Adipocyte (in vitro differentiated cells): Measurements from ENCODE around the gene THSD8.

ENCODE experiments used
- DNase-seq: peaks from one replicate; pipeline ENCODE4 v3.0.0-alpha.2; 2015; ENCODE audit warnings: low read depth
- H3K27me3 ChIP-seq: replicated peaks from 2 replicates; pipeline ENCODE4 v1.7.0; 2013; ENCODE audit warnings: mild to moderate bottlenecking, low read length, moderate library complexity; ENCODE audit not compliant: control insufficient read depth, insufficient read depth
- H3K36me3 ChIP-seq: 2 replicates; pipeline ENCODE4 v1.7.0; 2013; ENCODE audit warnings: low read length, mild to moderate bottlenecking, moderate library complexity; ENCODE audit not compliant: control insufficient read depth, insufficient read depth, severe bottlenecking
- H3K4me1 ChIP-seq: 2 replicates; pipeline ENCODE4 v1.7.0; 2013; ENCODE audit warnings: mild to moderate bottlenecking, low read length, moderate library complexity; ENCODE audit not compliant: control insufficient read depth, insufficient read depth
- H3K4me3 ChIP-seq: 2 replicates; pipeline ENCODE4 v1.7.0; 2013; ENCODE audit warnings: mild to moderate bottlenecking, low read length, moderate library complexity
- H3K9ac ChIP-seq: 2 replicates; pipeline ENCODE4 v1.7.0; 2013; ENCODE audit warnings: mild to moderate bottlenecking, low read length, moderate library complexity
- H3K9me3 ChIP-seq: 2 replicates; pipeline ENCODE4 v1.7.0; 2013; ENCODE audit warnings: mild to moderate bottlenecking, low read length, moderate library complexity; ENCODE audit not compliant: control insufficient read depth

The THSD8 gene

DNA sequence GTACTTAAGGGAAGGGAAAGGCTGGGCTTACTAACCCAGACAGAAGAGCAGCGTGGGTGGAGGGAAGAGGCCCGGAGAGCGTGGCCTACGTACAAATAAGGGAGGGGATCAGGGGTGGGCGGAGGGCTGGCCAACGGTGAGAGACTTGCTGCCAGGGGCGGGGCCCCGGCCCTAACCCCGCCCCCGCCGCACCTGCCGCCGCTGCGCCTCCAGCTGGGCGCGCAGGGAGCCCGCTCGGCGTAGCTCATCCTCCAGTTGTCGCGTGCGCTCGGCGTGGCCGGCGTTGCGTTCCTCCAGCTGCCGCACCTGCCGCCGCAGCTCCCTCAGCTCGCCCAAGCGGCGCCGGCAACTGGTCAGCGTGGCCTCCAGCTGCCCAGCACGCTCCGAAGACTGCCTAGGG lies 32.2 kb upstream of the THSD8 start:
- peaks cover 34% of the 10 kb centered on the region for H3K36me3 ChIP-seq
- no peaks in the 10 kb centered on the region for H3K27me3 ChIP-seq
- no peak overlapping the region for H3K4me3 ChIP-seq
- no peak overlapping the region for H3K9ac ChIP-seq
- H3K9me3 ChIP-seq = no peaks in the 10 kb centered on the region
- peaks cover 29% of the 10 kb centered on the region for H3K4me1 ChIP-seq
- no peak for DNase-seq

- Histone ChIP-seq H3K9me3 (no peaks in the 10 kb centered on the region), H3K9ac (no peak overlapping the region)
These were observed 30.9 kb upstream of the THSD8 start for GRCh38 chr19:12770922-12771321.

GRCh38 chr19:12772323-12772722 lies 29.5 kb upstream of the THSD8 start:
- no peaks in the 10 kb centered on the region for H3K27me3 ChIP-seq
- no peak for DNase-seq
- peaks cover 37% of the 10 kb centered on the region for H3K4me1 ChIP-seq
- H3K9ac ChIP-seq = peak overlapping the region; percentile 92
- no peak overlapping the region for H3K4me3 ChIP-seq
- H3K9me3 ChIP-seq = no peaks in the 10 kb centered on the region
- H3K36me3 ChIP-seq = peaks cover 19% of the 10 kb centered on the region

More at GRCh38 chr19:12770922-12771321, 30.9 kb upstream of the THSD8 start:
- Histone ChIP-seq H3K27me3 (no peaks in the 10 kb centered on the region), H3K4me3 (no peak overlapping the region), H3K4me1 (peaks cover 35% of the 10 kb centered on the region), H3K36me3 (peaks cover 23% of the 10 kb centered on the region)
- DNase-seq = no peak

DNA sequence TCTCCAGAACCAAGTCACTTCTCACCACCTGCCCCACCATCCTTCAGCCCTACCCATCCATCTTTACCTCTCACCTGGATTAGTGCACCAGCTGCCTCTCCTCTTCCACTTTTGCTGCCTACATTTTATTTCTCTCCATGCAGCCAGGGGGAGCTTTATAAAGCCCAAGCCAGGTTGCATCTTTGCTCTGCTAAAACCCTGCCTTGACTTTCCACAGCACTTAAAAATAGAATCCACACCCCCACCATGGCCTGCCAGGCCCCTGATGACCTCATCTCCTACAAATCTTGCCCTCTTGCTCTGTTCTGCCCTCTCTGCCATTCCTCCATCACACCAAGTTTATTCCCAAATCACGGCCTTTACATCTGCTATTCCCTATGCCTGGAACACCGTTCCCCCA lies 28.3 kb upstream of the THSD8 start:
- peak; percentile 41 for DNase-seq
- Histone ChIP-seq H3K9me3 (no peaks in the 10 kb centered on the region), H3K27me3 (no peaks in the 10 kb centered on the region), H3K4me3 (no peak overlapping the region), H3K36me3 (peaks cover 8% of the 10 kb centered on the region), H3K4me1 (peaks cover 46% of the 10 kb centered on the region), H3K9ac (peak overlapping the region; percentile 92)

GRCh38 chr19:12774588-12775555 lies 27.0 kb upstream of the THSD8 start, which contains the start of gene HOOK2:
TSS of gene HOOK2 (minus strand) at chr19:12775552. CDS start at chr19:12775449, 103 bp downstream.
- no peak for DNase-seq
- Histone ChIP-seq H3K27me3 (no peaks in the 10 kb centered on the region), H3K9ac (peak within 1 kb of the TSS; percentile 92), H3K9me3 (no peaks in the 10 kb centered on the region), H3K4me3 (peak within 1 kb of the TSS; percentile 90), H3K36me3 (peaks cover 8% of the 10 kb centered on the region), H3K4me1 (peaks cover 59% of the 10 kb centered on the region)

GRCh38 chr19:12777217-12778016 lies 24.5 kb upstream of the THSD8 start:
- Histone ChIP-seq H3K36me3 (no peaks in the 10 kb centered on the region), H3K4me1 (peaks cover 60% of the 10 kb centered on the region)
- peak; percentile 95 for DNase-seq

DNA sequence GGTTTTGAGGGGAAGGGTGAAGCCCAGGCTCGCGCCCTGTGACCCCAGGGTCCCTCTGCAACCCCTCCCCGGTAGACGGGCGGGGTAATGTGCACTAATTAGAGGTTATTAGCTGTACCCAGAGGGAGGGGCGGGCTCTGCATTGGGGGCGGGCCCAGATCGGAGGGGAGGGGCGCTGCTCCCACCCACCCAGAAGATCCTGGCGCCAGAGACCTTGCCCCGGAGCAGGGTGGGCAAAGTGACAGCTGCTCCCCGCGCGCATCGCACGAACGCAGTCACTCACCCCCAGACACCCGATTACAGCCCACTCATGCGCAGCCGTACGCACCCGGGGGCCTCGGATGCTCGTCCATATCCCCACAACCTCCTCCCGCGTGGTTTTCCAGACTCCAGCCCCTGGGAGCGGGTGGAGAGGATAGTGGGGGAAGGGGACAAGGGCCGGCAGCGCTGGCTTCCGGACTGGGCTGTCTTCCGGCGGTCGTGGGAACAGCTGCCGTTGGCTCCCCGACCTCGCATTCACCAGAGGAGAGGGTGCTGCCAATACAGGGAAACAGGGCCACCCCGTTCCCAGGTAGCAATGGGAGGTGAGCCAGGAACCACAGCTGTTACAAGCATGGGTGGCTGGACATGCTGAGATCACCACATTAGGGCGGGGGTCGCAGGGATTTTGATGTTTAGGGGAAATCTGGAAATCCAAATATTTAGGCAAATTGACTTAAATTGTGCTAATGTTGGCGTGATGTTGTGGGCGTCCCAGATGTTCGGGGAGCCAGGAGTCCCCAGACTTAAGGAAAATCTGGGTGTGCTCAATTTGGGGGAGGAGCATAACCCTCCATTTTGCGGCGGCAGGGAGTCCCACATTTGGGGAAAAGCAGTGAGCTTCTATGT lies 23.6 kb upstream of the THSD8 start:
- Histone ChIP-seq H3K4me3 (peak overlapping the region; percentile 83), H3K9ac (peak overlapping the region; percentile 92), H3K4me1 (peaks cover 57% of the 10 kb centered on the region), H3K36me3 (no peaks in the 10 kb centered on the region), H3K27me3 (no peaks in the 10 kb centered on the region), H3K9me3 (no peaks in the 10 kb centered on the region)
- DNase-seq = peak; percentile 85

More at GRCh38 chr19:12777217-12778016, 24.5 kb upstream of the THSD8 start:
- Histone ChIP-seq H3K27me3 (no peaks in the 10 kb centered on the region), H3K9me3 (no peaks in the 10 kb centered on the region), H3K9ac (peak overlapping the region; percentile 92), H3K4me3 (peak overlapping the region; percentile 83)

- H3K9ac ChIP-seq = peak overlapping the region; percentile 92
- H3K27me3 ChIP-seq = no peaks in the 10 kb centered on the region
- H3K9me3 ChIP-seq = no peaks in the 10 kb centered on the region
- H3K36me3 ChIP-seq = no peaks in the 10 kb centered on the region
- peak overlapping the region; percentile 83 for H3K4me3 ChIP-seq
- no peak for DNase-seq
- peaks cover 56% of the 10 kb centered on the region for H3K4me1 ChIP-seq
These were observed 23.0 kb upstream of the THSD8 start for GRCh38 chr19:12778905-12779161.

- Histone ChIP-seq H3K27me3 (no peaks in the 10 kb centered on the region), H3K9me3 (no peaks in the 10 kb centered on the region), H3K4me3 (peak overlapping the region; percentile 83), H3K36me3 (no peaks in the 10 kb centered on the region), H3K4me1 (peaks cover 50% of the 10 kb centered on the region), H3K9ac (peak overlapping the region; percentile 92)
- DNase-seq = peak; percentile 87
These were observed 22.5 kb upstream of the THSD8 start for GRCh38 chr19:12779162-12779993.

DNA sequence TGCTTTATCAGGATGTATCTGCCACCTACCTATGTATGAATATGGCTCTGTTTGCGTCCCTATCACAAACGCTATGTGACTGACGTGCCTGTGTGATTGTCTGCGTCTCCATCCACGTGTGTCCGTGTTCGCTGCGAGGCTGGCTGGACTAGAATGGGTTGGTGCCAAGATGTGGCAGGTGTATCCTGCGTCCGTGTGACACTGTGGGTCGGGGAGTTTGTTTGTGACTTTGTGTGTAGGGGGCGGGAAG lies 19.8 kb upstream of the THSD8 start:
- Histone ChIP-seq H3K4me3 (peak overlapping the region; percentile 80), H3K27me3 (no peaks in the 10 kb centered on the region), H3K4me1 (peaks cover 58% of the 10 kb centered on the region), H3K36me3 (no peaks in the 10 kb centered on the region), H3K9ac (peak overlapping the region; percentile 87), H3K9me3 (no peaks in the 10 kb centered on the region)
- DNase-seq = no peak
